ENCODE results near the gene VWA5A.

Gene VWA5A

GRCh38 chr11:124114942-124115781 lies at the start of gene VWA5A:
Gene VWA5A, plus strand, starts transcription at chr11:124115450. Its CDS starts 2,062 bp downstream, at chr11:124117512.
- DNase-seq: peak; percentile 88

- no peak for DNase-seq
Measured at GRCh38 chr11:124068601-124069110, 46.6 kb upstream of the VWA5A start.

GRCh38 chr11:124069429-124070401 lies 45.5 kb upstream of the VWA5A start:
- peak; percentile 15 for DNase-seq

- DNase-seq: peak; percentile 43
Measured at GRCh38 chr11:124070915-124071622, 44.2 kb upstream of the VWA5A start.

GRCh38 chr11:124071623-124071948 lies 43.7 kb upstream of the VWA5A start:
- DNase-seq: no peak

GRCh38 chr11:124072147-124072546 lies 43.1 kb upstream of the VWA5A start:
- DNase-seq: no peak

GRCh38 chr11:124074554-124074953 lies 40.7 kb upstream of the VWA5A start:
- no peak for DNase-seq

- DNase-seq: no peak
Measured at GRCh38 chr11:124075492-124075840, 39.8 kb upstream of the VWA5A start.

GRCh38 chr11:124075841-124076651 lies 39.2 kb upstream of the VWA5A start:
- DNase-seq: no peak

GRCh38 chr11:124077266-124077665 lies 38.0 kb upstream of the VWA5A start:
- no peak for DNase-seq

GRCh38 chr11:124078591-124078990 lies 36.7 kb upstream of the VWA5A start:
- DNase-seq: no peak

- no peak for DNase-seq
Measured at GRCh38 chr11:124079631-124080326, 35.5 kb upstream of the VWA5A start.

GRCh38 chr11:124080327-124081001 lies 34.8 kb upstream of the VWA5A start:
- DNase-seq: peak; percentile 39

- no peak for DNase-seq
Measured at GRCh38 chr11:124081483-124081882, 33.8 kb upstream of the VWA5A start.

GRCh38 chr11:124082371-124082770 lies 32.9 kb upstream of the VWA5A start:
- no peak for DNase-seq

GRCh38 chr11:124085583-124085982 lies 29.7 kb upstream of the VWA5A start:
- DNase-seq: no peak

- DNase-seq: no peak
Measured at GRCh38 chr11:124085997-124086846, 29.0 kb upstream of the VWA5A start.

GRCh38 chr11:124090996-124091395 lies 24.3 kb upstream of the VWA5A start:
- no peak for DNase-seq

- no peak for DNase-seq
Measured at GRCh38 chr11:124093330-124093729, 21.9 kb upstream of the VWA5A start.

GRCh38 chr11:124094731-124095130 lies 20.5 kb upstream of the VWA5A start:
- DNase-seq: no peak

Data from kidney glomerular epithelial cell (primary cell).